WTC11 (cell line): ENCODE measurements around the gene NHERF1.

ENCODE experiments used
- ELF4 ChIP-seq: sonication (generic); formaldehyde crosslinking; IDR thresholded peaks from 2 replicates; pipeline ENCODE4 v1.8.1; 2022; ENCODE audit warnings: low read depth, mild to moderate bottlenecking, moderate library complexity, missing genetic modification reagents
- JUN ChIP-seq: sonication (generic); formaldehyde crosslinking; IDR thresholded peaks from 2 replicates; pipeline ENCODE4 v1.8.0; 2023; ENCODE audit warnings: mild to moderate bottlenecking, missing genetic modification reagents
- TCF7 ChIP-seq: sonication (generic); formaldehyde crosslinking; IDR thresholded peaks from 2 replicates; pipeline ENCODE4 v1.8.0; 2022; ENCODE audit warnings: mild to moderate bottlenecking, low read depth, missing genetic modification reagents, moderate library complexity
- ZNF121 ChIP-seq: sonication (generic); formaldehyde crosslinking; IDR thresholded peaks from 2 replicates; pipeline ENCODE4 v1.8.0; 2023; ENCODE audit warnings: missing genetic modification reagents
- ZNF219 ChIP-seq: sonication (generic); formaldehyde crosslinking; IDR thresholded peaks from 2 replicates; pipeline ENCODE4 v1.8.0; 2023; ENCODE audit warnings: missing genetic modification reagents, mild to moderate bottlenecking, borderline replicate concordance
- TF ChIP-seq, protein P1 (sequence below): sonication (generic); formaldehyde crosslinking; IDR thresholded peaks from 2 replicates; pipeline ENCODE4 v1.8.1; 2022; ENCODE audit warnings: missing genetic modification reagents, borderline replicate concordance
- TF ChIP-seq, protein P2 (sequence below): fragments of 200-600 bp; IDR thresholded peaks from 2 replicates; pipeline ENCODE4 v1.8.0; 2022; ENCODE audit warnings: antibody characterized with exemption
- TF ChIP-seq, protein P3 (sequence below): fragments of 250-450 bp; sonication (Bioruptor Pico); IDR thresholded peaks from 2 replicates; pipeline ENCODE4 v2.1.2; 2022; ENCODE audit warnings: mild to moderate bottlenecking, moderate library complexity

DNA sequence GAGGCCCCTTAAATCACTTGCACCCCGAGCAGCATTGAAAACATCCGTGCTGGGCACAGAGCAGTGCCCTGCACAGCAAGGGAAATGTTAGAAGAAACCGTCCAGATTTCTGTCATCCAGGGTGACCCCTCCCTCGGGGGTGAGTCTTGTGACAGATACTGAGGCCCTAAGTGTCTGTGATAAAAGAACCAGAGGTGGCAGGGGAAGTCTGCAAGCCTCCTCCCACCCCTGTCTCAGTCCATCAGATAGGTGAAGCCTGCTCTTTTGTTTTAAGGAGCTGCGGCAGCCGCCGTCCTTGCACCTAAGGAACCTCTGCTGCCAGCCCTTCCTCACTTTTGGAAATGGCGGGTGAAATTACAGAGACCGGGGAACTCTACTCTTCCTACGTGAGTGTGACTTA lies 28.6 kb downstream of the NHERF1 start:
- TF ChIP-seq TCF7 (CRISPR knock-in tag) (no peak), ELF4 (no peak), JUN (CRISPR knock-in tag) (no peak), ZNF219 (CRISPR knock-in tag) (no peak), ZNF121 (no peak)
- TF ChIP-seq, protein P1, sequence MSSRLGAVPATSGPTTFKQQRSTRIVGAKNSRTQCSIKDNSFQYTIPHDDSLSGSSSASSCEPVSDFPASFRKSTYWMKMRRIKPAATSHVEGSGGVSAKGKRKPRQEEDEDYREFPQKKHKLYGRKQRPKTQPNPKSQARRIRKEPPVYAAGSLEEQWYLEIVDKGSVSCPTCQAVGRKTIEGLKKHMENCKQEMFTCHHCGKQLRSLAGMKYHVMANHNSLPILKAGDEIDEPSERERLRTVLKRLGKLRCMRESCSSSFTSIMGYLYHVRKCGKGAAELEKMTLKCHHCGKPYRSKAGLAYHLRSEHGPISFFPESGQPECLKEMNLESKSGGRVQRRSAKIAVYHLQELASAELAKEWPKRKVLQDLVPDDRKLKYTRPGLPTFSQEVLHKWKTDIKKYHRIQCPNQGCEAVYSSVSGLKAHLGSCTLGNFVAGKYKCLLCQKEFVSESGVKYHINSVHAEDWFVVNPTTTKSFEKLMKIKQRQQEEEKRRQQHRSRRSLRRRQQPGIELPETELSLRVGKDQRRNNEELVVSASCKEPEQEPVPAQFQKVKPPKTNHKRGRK (CRISPR knock-in tag) = no peak
- TF ChIP-seq, protein P2, sequence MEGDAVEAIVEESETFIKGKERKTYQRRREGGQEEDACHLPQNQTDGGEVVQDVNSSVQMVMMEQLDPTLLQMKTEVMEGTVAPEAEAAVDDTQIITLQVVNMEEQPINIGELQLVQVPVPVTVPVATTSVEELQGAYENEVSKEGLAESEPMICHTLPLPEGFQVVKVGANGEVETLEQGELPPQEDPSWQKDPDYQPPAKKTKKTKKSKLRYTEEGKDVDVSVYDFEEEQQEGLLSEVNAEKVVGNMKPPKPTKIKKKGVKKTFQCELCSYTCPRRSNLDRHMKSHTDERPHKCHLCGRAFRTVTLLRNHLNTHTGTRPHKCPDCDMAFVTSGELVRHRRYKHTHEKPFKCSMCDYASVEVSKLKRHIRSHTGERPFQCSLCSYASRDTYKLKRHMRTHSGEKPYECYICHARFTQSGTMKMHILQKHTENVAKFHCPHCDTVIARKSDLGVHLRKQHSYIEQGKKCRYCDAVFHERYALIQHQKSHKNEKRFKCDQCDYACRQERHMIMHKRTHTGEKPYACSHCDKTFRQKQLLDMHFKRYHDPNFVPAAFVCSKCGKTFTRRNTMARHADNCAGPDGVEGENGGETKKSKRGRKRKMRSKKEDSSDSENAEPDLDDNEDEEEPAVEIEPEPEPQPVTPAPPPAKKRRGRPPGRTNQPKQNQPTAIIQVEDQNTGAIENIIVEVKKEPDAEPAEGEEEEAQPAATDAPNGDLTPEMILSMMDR = no peak
- TF ChIP-seq, protein P3, sequence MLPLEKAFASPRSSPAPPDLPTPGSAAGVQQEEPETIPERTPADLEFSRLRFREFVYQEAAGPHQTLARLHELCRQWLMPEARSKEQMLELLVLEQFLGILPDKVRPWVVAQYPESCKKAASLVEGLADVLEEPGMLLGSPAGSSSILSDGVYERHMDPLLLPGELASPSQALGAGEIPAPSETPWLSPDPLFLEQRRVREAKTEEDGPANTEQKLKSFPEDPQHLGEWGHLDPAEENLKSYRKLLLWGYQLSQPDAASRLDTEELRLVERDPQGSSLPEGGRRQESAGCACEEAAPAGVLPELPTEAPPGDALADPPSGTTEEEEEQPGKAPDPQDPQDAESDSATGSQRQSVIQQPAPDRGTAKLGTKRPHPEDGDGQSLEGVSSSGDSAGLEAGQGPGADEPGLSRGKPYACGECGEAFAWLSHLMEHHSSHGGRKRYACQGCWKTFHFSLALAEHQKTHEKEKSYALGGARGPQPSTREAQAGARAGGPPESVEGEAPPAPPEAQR (CRISPR knock-in tag) = no peak
